B cell (primary cell): ENCODE measurements around the gene TMX2. TPM values are rescaled to one million over a fixed set of nuclear protein-coding genes. Genes with fewer than 3 reads are reported as not detected.
A peak's percentile ranks its signal among the peaks of the same experiment; 100 is the strongest.

Experiments used
- ATAC-seq: fragments of 200-7000 bp; cut with Tn5 transposase; one replicate; pipeline ENCODE4 v1.10.0; 2021; ENCODE audit warnings: low read depth, mild to moderate bottlenecking, moderate number of reproducible peaks, moderate library complexity
- CTCF ChIA-PET: fragments of 350-600 bp; sonication (Branson Sonifier 250); formaldehyde crosslinking; loops from one replicate; lab custom pipeline; 2021; ENCODE audit warnings: antibody characterized with exemption, inconsistent platforms; lab: Charles Lee
- POLR2A ChIA-PET: fragments of 350-600 bp; sonication (Branson Sonifier 250); formaldehyde crosslinking; loops from one replicate; lab custom pipeline; 2021; ENCODE audit warnings: antibody characterized with exemption; lab: Charles Lee
- DNase-seq: peaks from one replicate; pipeline ENCODE4 v3.0.0; 2013
- H2AFZ ChIP-seq: 2 replicates; pipeline ENCODE4 v1.6.1; 2012; ENCODE audit warnings: mild to moderate bottlenecking, low read depth, low read length; ENCODE audit not compliant: insufficient read depth, poor library complexity, severe bottlenecking
- H3K27ac ChIP-seq, 2 donors: 1 replicate in 1 of 2; 2 replicates in 1 of 2; pipeline ENCODE4 v1.5.1; 2012 to 2013; ENCODE audit warnings: low read length in 2 of 2, mild to moderate bottlenecking in 2 of 2, moderate library complexity in 1 of 2
- H3K27me3 ChIP-seq, 4 experiments: fragments of 200-600 bp in 1 of 4; sonication (generic) in 1 of 4; replicated peaks in 1 of 4; 1 replicate in 2 of 4; 2 replicates in 2 of 4; pipeline versions ENCODE4 v1.6.1 to v1.7.0; 2013 to 2016; ENCODE audit warnings: low read length in 3 of 4, mild to moderate bottlenecking in 2 of 4, mixed read lengths in 1 of 4, moderate library complexity in 1 of 4; ENCODE audit not compliant: insufficient read depth in 4 of 4, control insufficient read depth in 3 of 4; ENCODE audit errors: control extremely low read depth in 1 of 4
- H3K36me3 ChIP-seq, 2 experiments: replicated peaks in 1 of 2; 1 replicate in 1 of 2; 2 replicates in 1 of 2; pipeline versions ENCODE4 v1.6.1 to v1.7.1; 2013; ENCODE audit warnings: low read length in 1 of 2; ENCODE audit not compliant: insufficient read depth in 2 of 2, control insufficient read depth in 1 of 2; ENCODE audit errors: control extremely low read depth in 1 of 2, extremely low read depth in 1 of 2
- H3K4me1 ChIP-seq, 2 donors: fragments of 200-600 bp in 1 of 2; sonication (generic) in 1 of 2; 1 replicate in 1 of 2; 2 replicates in 1 of 2; pipeline versions ENCODE4 v1.5.1 to v1.6.1; 2013 to 2017; ENCODE audit warnings: low read length in 2 of 2; ENCODE audit not compliant: control insufficient read depth in 2 of 2, insufficient read depth in 2 of 2
- H3K4me2 ChIP-seq: replicated peaks from 2 replicates; pipeline ENCODE3; 2012; ENCODE audit warnings: mild to moderate bottlenecking, low read depth, low read length; ENCODE audit not compliant: poor library complexity, severe bottlenecking
- H3K4me3 ChIP-seq, 5 experiments: fragments of 200-600 bp in 1 of 5; sonication (generic) in 1 of 5; 1 replicate in 3 of 5; 2 replicates in 2 of 5; pipeline versions ENCODE4 v1.5.1 to v1.7.0; 2011 to 2016; ENCODE audit warnings: low read length in 4 of 5, mild to moderate bottlenecking in 4 of 5, low read depth in 2 of 5, control low read depth in 1 of 5, moderate library complexity in 1 of 5; ENCODE audit not compliant: insufficient read depth in 1 of 5; ENCODE audit errors: control extremely low read depth in 1 of 5, extremely low read depth in 1 of 5
- H3K79me2 ChIP-seq: fragments of 200-600 bp; sonication (generic); one replicate; pipeline ENCODE4 v1.6.0; 2016; ENCODE audit warnings: low read length; ENCODE audit not compliant: control insufficient read depth, insufficient read depth
- H3K9ac ChIP-seq: fragments of 200-600 bp; sonication (generic); 2 replicates; pipeline ENCODE4 v1.6.1; 2017; ENCODE audit warnings: mild to moderate bottlenecking, low read length, moderate library complexity
- H3K9me3 ChIP-seq, 3 donors: one replicate each; pipeline versions ENCODE4 v1.6.1 to v1.7.1; 2013; ENCODE audit warnings: low read length in 2 of 3; ENCODE audit not compliant: control insufficient read depth in 2 of 3, insufficient read depth in 1 of 3; ENCODE audit errors: control extremely low read depth in 1 of 3
- H4K20me1 ChIP-seq: 2 replicates; pipeline ENCODE4 v1.6.0; 2012; ENCODE audit warnings: mild to moderate bottlenecking, low read length; ENCODE audit not compliant: insufficient read depth, control insufficient read depth, poor library complexity, severe bottlenecking
- H3K27ac Mint-ChIP-seq: one replicate; pipeline ENCODE4 v1.8.0; 2021; ENCODE audit warnings: mixed read lengths
- H3K27me3 Mint-ChIP-seq: one replicate; pipeline ENCODE4 v1.8.0; 2021; ENCODE audit warnings: mixed read lengths
- H3K4me1 Mint-ChIP-seq: one replicate; pipeline ENCODE4 v1.8.0; 2021; ENCODE audit warnings: mixed read lengths
- H3K4me3 Mint-ChIP-seq: one replicate; pipeline ENCODE4 v1.8.0; 2021; ENCODE audit warnings: mixed read lengths
- H3K9me3 Mint-ChIP-seq: one replicate; pipeline ENCODE4 v1.8.0; 2022; ENCODE audit warnings: mixed read lengths; ENCODE audit not compliant: insufficient read depth
- EZH2 ChIP-seq: IDR thresholded peaks from 2 replicates; pipeline ENCODE4 v1.6.1; 2012; ENCODE audit warnings: borderline replicate concordance, low read depth, mild to moderate bottlenecking, moderate library complexity, low read length; ENCODE audit not compliant: insufficient read depth, poor library complexity, severe bottlenecking
- WGBS: methylation state at CpG from one replicate; pipeline ENCODE4 v1.1.5; 2013; ENCODE audit warnings: missing lambda C conversion rate; ENCODE audit not compliant: insufficient coverage; 5-methylcytosine and 5-hydroxymethylcytosine counted together
- intact Hi-C: fragments of 100-400 bp; cut with micrococcal nuclease; formaldehyde crosslinking; loops from one replicate; pipeline ENCODE4 v1.10.0; 2022
- polyA plus RNA-seq: library from polyadenylated mRNA; depleted of rRNA; stranded (reverse); fragments of >200 nt; gene quantifications from 2 replicates; pipeline ENCODE4 v1.2.3, GENCODE V29; 2012
- total RNA-seq, 2 donors: library from RNA; stranded (reverse); fragments of 120-200 nt in 1 of 2; gene quantifications; 1 replicate in 1 of 2; 2 replicates in 1 of 2; pipeline versions ENCODE4 v1.2.3 to v1.2.4, GENCODE V29; 2013 to 2022
- TF ChIP-seq, protein P1 (sequence below): fragments of 200-600 bp; IDR thresholded peaks from one replicate; pipeline ENCODE4 v1.8.0; 2022; ENCODE audit warnings: antibody characterized with exemption, mild to moderate bottlenecking

Gene TMX2
- total and polyA plus RNA-seq, 2 donors (not counting 1 experiment from before 2014, with no cell fraction given): 40.3 to 60.2 TPM

DNA sequence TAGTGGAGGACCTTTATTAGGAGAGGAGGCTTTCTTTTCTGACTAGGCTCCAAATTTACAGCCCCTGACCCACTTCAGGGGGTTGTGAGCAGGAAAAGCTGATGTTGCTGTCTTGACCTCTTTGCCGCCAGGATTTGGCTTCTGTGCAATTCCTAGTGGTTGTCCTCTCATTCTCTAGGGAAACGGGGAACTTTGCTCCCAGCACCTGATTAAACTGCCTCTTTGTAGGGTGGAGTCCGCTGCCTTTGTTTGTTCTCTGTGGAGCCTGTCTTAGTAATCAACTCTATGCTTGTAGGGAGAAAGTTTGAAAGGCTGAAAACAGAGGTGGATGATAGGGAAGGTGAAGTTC, 65.5 kb downstream of the TMX2 start:
- H3K9me3 Mint-ChIP-seq: no peaks in the 10 kb centered on the region
- H3K27ac Mint-ChIP-seq: no peak overlapping the region

DNA sequence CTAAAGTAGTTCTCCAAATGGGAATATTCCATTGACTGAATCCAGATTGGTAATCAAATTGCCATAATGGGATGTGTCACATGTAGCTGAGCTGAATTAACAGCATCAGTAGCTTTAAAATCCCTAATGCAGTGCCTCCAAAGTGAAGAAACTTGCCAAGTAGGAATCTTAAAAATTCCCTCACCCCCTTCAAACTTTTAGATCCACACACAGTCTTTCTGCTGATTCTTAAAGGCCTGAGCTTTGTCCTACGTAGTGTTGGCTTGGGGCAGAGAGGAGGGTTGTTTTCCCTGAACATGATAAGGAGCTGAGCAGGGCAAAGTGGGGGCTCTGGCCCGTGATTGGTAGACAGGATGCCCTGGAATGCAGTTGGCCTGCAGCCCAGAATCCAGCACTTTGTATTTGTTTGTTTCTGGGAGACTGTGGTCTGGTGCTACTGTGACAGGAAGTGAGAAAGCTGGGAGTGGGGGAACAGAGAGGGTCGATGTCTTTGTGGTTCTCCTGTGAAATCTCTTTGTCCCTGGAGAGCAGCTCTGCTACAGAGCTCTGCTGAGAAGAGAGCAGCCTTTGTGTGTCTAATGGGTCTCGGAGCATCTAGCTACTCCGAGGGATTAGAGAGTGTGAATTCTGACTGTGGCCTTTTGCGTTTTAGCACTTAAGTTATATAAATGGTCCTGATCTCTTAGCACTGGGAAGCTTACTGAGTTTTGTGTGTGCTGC, 66.1 kb downstream of the TMX2 start:
- DNase-seq (no peak), ATAC-seq (no peak)
- no peak overlapping the region for H3K27ac Mint-ChIP-seq
- intact Hi-C loops: no loop called here
- TF ChIP-seq EZH2: no peak
- TF ChIP-seq, protein P1, sequence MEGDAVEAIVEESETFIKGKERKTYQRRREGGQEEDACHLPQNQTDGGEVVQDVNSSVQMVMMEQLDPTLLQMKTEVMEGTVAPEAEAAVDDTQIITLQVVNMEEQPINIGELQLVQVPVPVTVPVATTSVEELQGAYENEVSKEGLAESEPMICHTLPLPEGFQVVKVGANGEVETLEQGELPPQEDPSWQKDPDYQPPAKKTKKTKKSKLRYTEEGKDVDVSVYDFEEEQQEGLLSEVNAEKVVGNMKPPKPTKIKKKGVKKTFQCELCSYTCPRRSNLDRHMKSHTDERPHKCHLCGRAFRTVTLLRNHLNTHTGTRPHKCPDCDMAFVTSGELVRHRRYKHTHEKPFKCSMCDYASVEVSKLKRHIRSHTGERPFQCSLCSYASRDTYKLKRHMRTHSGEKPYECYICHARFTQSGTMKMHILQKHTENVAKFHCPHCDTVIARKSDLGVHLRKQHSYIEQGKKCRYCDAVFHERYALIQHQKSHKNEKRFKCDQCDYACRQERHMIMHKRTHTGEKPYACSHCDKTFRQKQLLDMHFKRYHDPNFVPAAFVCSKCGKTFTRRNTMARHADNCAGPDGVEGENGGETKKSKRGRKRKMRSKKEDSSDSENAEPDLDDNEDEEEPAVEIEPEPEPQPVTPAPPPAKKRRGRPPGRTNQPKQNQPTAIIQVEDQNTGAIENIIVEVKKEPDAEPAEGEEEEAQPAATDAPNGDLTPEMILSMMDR: no peak
- whole genome bisulfite sequencing: 48% methylated on average over 6 of the region's 6 CpGs
- Histone ChIP-seq H3K36me3 (no peaks in the 10 kb centered on the region), H3K27ac (no peak overlapping the region), H3K4me1 (peaks cover 14 to 22% of the 10 kb centered on the region in 2 donors), H3K9ac (no peak overlapping the region), H3K4me2 (peak overlapping the region; percentile 30), H3K9me3 (no peaks in the 10 kb centered on the region), H4K20me1 (no peaks in the 10 kb centered on the region), H3K27me3 (no peaks in the 10 kb centered on the region), H3K79me2 (peaks cover 83% of the 10 kb centered on the region), H2AFZ (no peak overlapping the region), H3K4me3 (no peak overlapping the region)
- no peaks in the 10 kb centered on the region for H3K9me3 Mint-ChIP-seq
- peaks cover 45% of the 10 kb centered on the region for H3K4me1 Mint-ChIP-seq
- POLR2A ChIA-PET: interaction anchor here (0.7 kb wide), 1 partner anchor 32 kb away, joined by 3 read pairs; no protein-coding TSS in a partner anchor
- no peaks in the 10 kb centered on the region for H3K27me3 Mint-ChIP-seq
- no peak overlapping the region for H3K4me3 Mint-ChIP-seq
- CTCF ChIA-PET: interaction anchor here (0.6 to 6.5 kb wide), 4 partner anchors 13 to 94 kb away, joined by 3 to 37 read pairs (median 6); partner anchors contain the start of gene BTBD18

More for the DNA sequence above, 65.5 kb downstream of the TMX2 start:
- H3K4me1 Mint-ChIP-seq: peaks cover 44% of the 10 kb centered on the region
- H3K27ac ChIP-seq: no peak overlapping the region
- no peak for TF ChIP-seq EZH2
- TF ChIP-seq, protein P1: no peak
- H3K4me2 ChIP-seq: no peak overlapping the region
- no peaks in the 10 kb centered on the region for H4K20me1 ChIP-seq
- H3K27me3 Mint-ChIP-seq: no peaks in the 10 kb centered on the region
- no peaks in the 10 kb centered on the region for H3K9me3 ChIP-seq
- H3K4me1 ChIP-seq: peaks cover 14 to 22% of the 10 kb centered on the region in 2 donors
- 100% methylated on average over 3 of the region's 3 CpGs for WGBS
- ChIA-PET POLR2A (interaction anchor here (0.7 kb wide), 1 partner anchor 31 kb away, joined by 3 read pairs; no protein-coding TSS in a partner anchor), CTCF (interaction anchor here (0.6 to 6.5 kb wide), 4 partner anchors 12 to 94 kb away, joined by 3 to 37 read pairs (median 6); partner anchors contain the start of gene BTBD18)
- H3K4me3 Mint-ChIP-seq: no peak overlapping the region
- H3K36me3 ChIP-seq: no peaks in the 10 kb centered on the region
- H3K4me3 ChIP-seq: no peak overlapping the region
- DNase-seq: no peak
- H2AFZ ChIP-seq: no peak overlapping the region
- H3K79me2 ChIP-seq: peaks cover 83% of the 10 kb centered on the region
- intact Hi-C loops: no loop called here
- H3K9ac ChIP-seq: no peak overlapping the region
- ATAC-seq: no peak
- no peaks in the 10 kb centered on the region for H3K27me3 ChIP-seq
